H1 (cell line): ENCODE measurements around the gene ERCC6L. TPM values are rescaled to one million over a fixed set of nuclear protein-coding genes. Genes with fewer than 3 reads are reported as not detected.

Experiments
- E2F6 ChIP-seq: IDR thresholded peaks from 2 replicates; pipeline ENCODE4 v1.6.1; 2012; ENCODE audit warnings: inconsistent platforms
- HDAC2 ChIP-seq, 2 experiments: fragments of 300-600 bp in 1 of 2; sonication (generic) in 1 of 2; IDR thresholded peaks; 2 replicates each; pipeline ENCODE4 v1.6.1; 2011 to 2012; ENCODE audit warnings: low read depth in 2 of 2, low read length in 2 of 2, mild to moderate bottlenecking in 2 of 2, moderate library complexity in 2 of 2, borderline replicate concordance in 1 of 2, inconsistent platforms in 1 of 2
- POU5F1 ChIP-seq: IDR thresholded peaks from 2 replicates; pipeline ENCODE4 v1.6.1; 2011; ENCODE audit warnings: low read depth, mild to moderate bottlenecking, low read length, moderate library complexity
- TCF12 ChIP-seq: IDR thresholded peaks from 2 replicates; pipeline ENCODE4 v1.6.1; 2011; ENCODE audit warnings: low read depth, mild to moderate bottlenecking, low read length
- polyA plus RNA-seq, 7 experiments: library from polyadenylated mRNA; depleted of rRNA in 3 of 7; stranded (reverse) in 5 of 7; unstranded in 2 of 7; fragments of >200 nt in 5 of 7; fragments of 200-250 nt in 2 of 7; gene quantifications; 1 replicate in 5 of 7; 2 replicates in 1 of 7; 4 replicates in 1 of 7; pipeline versions ENCODE4 v1.2.1 to v1.2.3, GENCODE V29; 2011 to 2013; ENCODE audit warnings: missing spikeins in 2 of 7, mixed read lengths in 2 of 7
- total RNA-seq: library from RNA; stranded (reverse); fragmentation: NEBNext Ultra II Directional; extraction: Animal tissue kit (Norgen Biotek cat#: 25700); gene quantifications from 2 replicates; pipeline ENCODE4 v1.2.1, GENCODE V29; 2021
- TF ChIP-seq, protein P1 (sequence below): IDR thresholded peaks from 2 replicates; pipeline ENCODE4 v1.6.1; 2011; ENCODE audit warnings: low read depth, mild to moderate bottlenecking, low read length; ENCODE audit not compliant: insufficient read depth

ERCC6L gene
- total and polyA plus RNA-seq, 2 of the 8 experiments (the other 6 are each of a cell fraction or from before 2014, with no cell fraction given): 4.0 to 23.9 TPM

- no peak for TF ChIP-seq E2F6
- no peak for TF ChIP-seq POU5F1
- no peak for TF ChIP-seq HDAC2 (IDR thresholded peaks at IDR 0.05; ENCODE audit: borderline replicate concordance in 1 of 2, low read depth in 2 of 2, low read length in 2 of 2)
- TF ChIP-seq TCF12: no peak
- TF ChIP-seq, protein P1, sequence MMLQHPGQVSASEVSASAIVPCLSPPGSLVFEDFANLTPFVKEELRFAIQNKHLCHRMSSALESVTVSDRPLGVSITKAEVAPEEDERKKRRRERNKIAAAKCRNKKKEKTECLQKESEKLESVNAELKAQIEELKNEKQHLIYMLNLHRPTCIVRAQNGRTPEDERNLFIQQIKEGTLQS: no peak
Measured at GRCh38 chrX:72262077-72262476, 23.2 kb upstream of the ERCC6L start (continued).
